SJSA1 (cell line): ENCODE measurements around the gene RARRES1. TPM values are rescaled to one million over a fixed set of nuclear protein-coding genes. Genes with fewer than 3 reads are reported as not detected.

Experiments
- DNase-seq, 2 experiments: peaks; one replicate each; pipeline ENCODE4 v3.0.0-alpha.2; 2015 to 2020; ENCODE audit warnings: low spot score in 2 of 2, low read depth in 1 of 2
- H3K27ac ChIP-seq: fragments of 250-450 bp; sonication (Bioruptor Pico); 2 replicates; pipeline ENCODE4 v1.5.1; 2020; ENCODE audit warnings: mild to moderate bottlenecking, moderate library complexity
- H3K27me3 ChIP-seq: fragments of 250-450 bp; sonication (Bioruptor Pico); replicated peaks from 2 replicates; pipeline ENCODE4 v1.5.1; 2020; ENCODE audit warnings: mild to moderate bottlenecking, moderate library complexity
- H3K36me3 ChIP-seq: fragments of 250-450 bp; sonication (Bioruptor Pico); 2 replicates; pipeline ENCODE4 v1.5.1; 2020; ENCODE audit warnings: mild to moderate bottlenecking
- H3K4me1 ChIP-seq: fragments of 250-450 bp; sonication (Bioruptor Pico); replicated peaks from 2 replicates; pipeline ENCODE4 v1.6.1; 2021; ENCODE audit warnings: mild to moderate bottlenecking
- H3K4me3 ChIP-seq: fragments of 250-450 bp; sonication (Bioruptor Pico); 2 replicates; pipeline ENCODE4 v1.5.1; 2020; ENCODE audit warnings: mild to moderate bottlenecking
- H3K9me3 ChIP-seq: fragments of 250-450 bp; sonication (Bioruptor Pico); replicated peaks from 2 replicates; pipeline ENCODE4 v1.5.1; 2020; ENCODE audit warnings: mild to moderate bottlenecking
- total RNA-seq: library from RNA; depleted of rRNA; stranded (reverse); fragments of >200 nt; shearing (Covaris generic); gene quantifications from 2 replicates; pipeline ENCODE4 v1.2.3, GENCODE V29; 2014

RARRES1 gene
- total RNA-seq, 1 experiment from 2014 or later: 4.9 TPM

GRCh38 chr3:158735296-158736033 is 3.2 kb upstream of the RARRES1 start:
- Histone ChIP-seq H3K27me3 (no peaks in the 10 kb centered on the region), H3K36me3 (no peaks in the 10 kb centered on the region), H3K4me1 (peaks cover 30% of the 10 kb centered on the region), H3K27ac (no peak overlapping the region), H3K9me3 (no peaks in the 10 kb centered on the region), H3K4me3 (no peak overlapping the region)
- DNase-seq: no peak

- Histone ChIP-seq H3K27ac (no peak overlapping the region), H3K4me3 (no peak overlapping the region)
These were observed 1.4 kb upstream of the RARRES1 start for GRCh38 chr3:158733656-158734055.

DNA sequence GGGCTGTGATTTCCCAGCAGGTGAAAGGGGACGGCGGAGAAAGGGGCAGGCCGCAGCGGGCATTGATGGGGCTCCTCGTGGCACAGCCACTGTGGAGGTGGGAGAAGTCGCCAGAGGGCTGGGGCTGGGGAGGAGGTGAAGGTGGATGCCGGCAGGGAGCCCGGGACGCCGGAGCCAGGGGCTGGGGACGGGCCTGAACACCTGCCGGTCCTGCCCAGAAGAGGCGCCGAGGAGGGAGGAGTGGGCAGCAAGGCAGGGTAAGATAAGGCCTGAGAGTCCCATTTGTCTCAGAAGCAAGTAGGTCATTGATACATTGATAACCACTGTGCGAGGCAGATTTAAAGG is 571 bp upstream of the RARRES1 start:
- H3K27me3 ChIP-seq: no peaks in the 10 kb centered on the region
- H3K27ac ChIP-seq: no peak overlapping the region
- H3K4me3 ChIP-seq: peak overlapping the region; percentile 57
- no peak for DNase-seq
- no peaks in the 10 kb centered on the region for H3K9me3 ChIP-seq
- peaks cover 26% of the 10 kb centered on the region for H3K4me1 ChIP-seq
- H3K36me3 ChIP-seq: no peaks in the 10 kb centered on the region

More at GRCh38 chr3:158733656-158734055, 1.4 kb upstream of the RARRES1 start:
- Histone ChIP-seq H3K4me1 (peaks cover 30% of the 10 kb centered on the region), H3K27me3 (no peaks in the 10 kb centered on the region), H3K36me3 (no peaks in the 10 kb centered on the region), H3K9me3 (no peaks in the 10 kb centered on the region)
- no peak for DNase-seq

DNA sequence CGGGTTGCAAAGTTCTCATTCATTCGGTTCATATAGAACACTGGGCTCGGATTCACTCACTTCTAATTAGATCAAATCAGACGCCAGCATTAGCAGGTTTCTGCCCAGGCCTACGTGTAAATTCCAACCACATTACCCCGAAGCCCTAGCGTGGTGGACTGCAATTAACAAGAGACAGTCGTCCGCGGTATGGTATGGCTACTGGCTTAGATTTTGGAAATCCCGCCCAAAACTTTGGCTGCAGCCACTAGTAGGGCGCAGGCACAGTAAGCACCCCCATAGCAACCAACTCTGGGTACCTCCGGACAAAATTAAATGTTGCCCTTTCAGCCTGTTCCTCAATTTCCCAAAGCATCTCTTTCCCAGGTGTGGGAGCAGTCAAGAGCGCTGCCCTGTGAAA is 771 bp downstream of the RARRES1 start:
- H3K4me1 ChIP-seq: peaks cover 38% of the 10 kb centered on the region
- no peaks in the 10 kb centered on the region for H3K9me3 ChIP-seq
- H3K4me3 ChIP-seq: peak overlapping the region; percentile 57
- DNase-seq: no peak
- H3K27ac ChIP-seq: no peak overlapping the region
- no peaks in the 10 kb centered on the region for H3K36me3 ChIP-seq
- H3K27me3 ChIP-seq: no peaks in the 10 kb centered on the region

DNA sequence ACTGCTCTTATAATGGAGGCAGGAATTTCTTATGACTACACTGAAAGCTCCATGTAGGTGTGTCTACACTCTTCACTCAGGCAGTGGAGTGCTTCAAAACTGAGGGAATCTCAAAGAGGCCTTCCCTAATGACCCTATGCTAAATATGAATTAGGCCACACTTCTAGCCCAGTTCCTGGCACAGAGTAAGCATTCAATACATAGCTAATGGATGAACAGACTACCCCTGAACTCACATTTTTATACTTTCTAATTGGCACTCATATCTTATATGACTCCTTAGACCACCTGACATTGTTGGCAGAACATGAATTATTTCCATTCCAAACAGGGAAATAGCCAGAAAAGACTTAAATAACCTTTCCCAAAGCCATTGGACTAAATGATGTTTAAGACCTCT is 3.4 kb downstream of the RARRES1 start:
- DNase-seq: no peak
- no peaks in the 10 kb centered on the region for H3K9me3 ChIP-seq
- H3K27me3 ChIP-seq: no peaks in the 10 kb centered on the region
- H3K36me3 ChIP-seq: no peaks in the 10 kb centered on the region
- H3K4me3 ChIP-seq: no peak overlapping the region
- H3K4me1 ChIP-seq: peaks cover 63% of the 10 kb centered on the region
- no peak overlapping the region for H3K27ac ChIP-seq

DNA sequence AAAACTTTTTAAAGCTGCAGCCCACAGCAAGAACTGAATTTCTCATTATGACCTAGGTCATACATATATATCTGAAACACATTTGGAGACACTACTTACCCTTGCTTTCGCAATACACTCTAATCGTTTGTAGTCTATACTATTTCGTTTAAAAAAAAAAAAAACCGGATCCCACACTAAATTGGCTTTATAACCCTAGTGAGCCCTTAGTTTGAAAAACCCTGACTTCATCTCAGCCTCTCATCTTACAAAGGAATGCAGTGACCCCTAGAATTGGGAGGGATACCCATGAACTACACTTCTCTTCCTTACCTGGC is 4.2 kb downstream of the RARRES1 start:
- DNase-seq: no peak
- no peaks in the 10 kb centered on the region for H3K27me3 ChIP-seq
- H3K4me3 ChIP-seq: no peak overlapping the region
- H3K4me1 ChIP-seq: peaks cover 72% of the 10 kb centered on the region
- peaks cover 3% of the 10 kb centered on the region; the same call in 1 of the 2 replicates for H3K36me3 ChIP-seq
- H3K27ac ChIP-seq: no peak overlapping the region
- no peaks in the 10 kb centered on the region for H3K9me3 ChIP-seq

DNA sequence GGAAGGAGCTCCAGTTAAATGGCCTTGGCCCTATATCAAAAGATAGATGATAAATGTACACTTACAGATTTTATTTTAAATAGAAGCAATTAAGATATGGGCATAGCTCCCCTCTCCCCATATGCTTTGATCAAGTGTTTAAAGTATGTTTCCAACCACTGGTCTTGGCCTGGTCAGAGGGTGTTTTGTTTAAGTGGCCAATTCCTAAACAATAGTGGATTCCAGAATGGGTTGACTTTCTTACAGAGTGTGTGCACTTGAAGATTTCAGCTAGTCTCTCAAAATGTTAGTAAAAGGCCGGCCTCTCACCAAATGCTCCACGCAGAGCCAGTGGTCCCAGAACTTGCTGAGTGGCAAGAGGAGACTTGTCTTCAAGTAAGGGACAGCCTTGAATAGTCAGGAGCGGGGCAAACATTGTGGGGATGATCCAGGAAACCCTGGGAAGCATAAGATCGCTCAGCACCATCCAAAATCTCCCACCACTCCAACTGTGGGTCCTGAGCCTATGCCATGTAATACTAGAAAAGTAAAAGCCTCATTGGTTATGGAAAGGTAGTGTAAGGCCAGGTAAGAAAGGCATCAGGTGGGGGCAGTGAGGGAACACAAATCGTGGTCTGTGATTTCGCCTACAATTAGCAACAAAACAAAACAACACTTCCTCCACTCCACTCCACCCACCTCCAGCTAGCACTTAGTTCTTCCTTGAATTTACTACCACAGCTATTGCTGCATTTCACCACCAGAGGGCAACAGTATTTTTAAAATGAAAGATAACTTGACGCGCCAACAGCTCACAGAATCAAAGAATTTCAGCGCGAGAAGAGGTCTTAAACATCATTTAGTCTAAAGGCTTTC is 4.8 kb downstream of the RARRES1 start:
- Histone ChIP-seq H3K27me3 (no peaks in the 10 kb centered on the region), H3K4me1 (peaks cover 73% of the 10 kb centered on the region), H3K9me3 (no peaks in the 10 kb centered on the region), H3K4me3 (no peak overlapping the region), H3K36me3 (peaks cover 3% of the 10 kb centered on the region; the same call in 1 of the 2 replicates), H3K27ac (no peak overlapping the region)
- DNase-seq: peak; percentile 50 to 58

GRCh38 chr3:158725348-158726011 is 6.8 kb downstream of the RARRES1 start:
- Histone ChIP-seq H3K4me3 (no peak overlapping the region), H3K4me1 (peaks cover 71% of the 10 kb centered on the region)

GRCh38 chr3:158723991-158724390 is 8.3 kb downstream of the RARRES1 start:
- peaks cover 73% of the 10 kb centered on the region for H3K4me1 ChIP-seq
- H3K9me3 ChIP-seq: no peaks in the 10 kb centered on the region
- H3K36me3 ChIP-seq: peaks cover 3% of the 10 kb centered on the region; the same call in 1 of the 2 replicates
- no peaks in the 10 kb centered on the region for H3K27me3 ChIP-seq
- H3K27ac ChIP-seq: no peak overlapping the region; the same call in 1 of the 2 replicates
- DNase-seq: no peak
- H3K4me3 ChIP-seq: no peak overlapping the region

More at GRCh38 chr3:158725348-158726011, 6.8 kb downstream of the RARRES1 start:
- peak overlapping the region; percentile 40 for H3K27ac ChIP-seq
- DNase-seq: peak; percentile 84 to 86
- H3K27me3 ChIP-seq: no peaks in the 10 kb centered on the region
- H3K36me3 ChIP-seq: peaks cover 3% of the 10 kb centered on the region; the same call in 1 of the 2 replicates
- no peaks in the 10 kb centered on the region for H3K9me3 ChIP-seq

DNA sequence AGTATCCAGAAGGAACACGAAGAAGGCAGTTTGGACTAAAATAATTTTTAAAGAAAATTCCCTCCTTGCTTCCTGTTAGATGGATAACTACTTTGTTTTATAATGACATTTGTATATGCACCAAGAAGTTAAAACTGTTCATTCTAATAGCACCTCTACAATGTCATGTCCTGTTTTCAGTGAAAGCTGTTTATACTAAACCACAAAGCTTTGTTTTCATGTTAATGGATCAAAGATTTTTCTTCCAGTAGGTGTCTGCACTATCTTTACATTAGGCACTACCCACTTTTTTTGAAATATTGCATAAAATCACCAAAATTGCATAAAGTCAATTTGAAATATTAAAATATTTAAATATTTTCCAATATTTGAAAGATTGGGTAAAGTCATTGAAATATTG is 10.1 kb downstream of the RARRES1 start:
- no peaks in the 10 kb centered on the region for H3K9me3 ChIP-seq
- no peak overlapping the region for H3K27ac ChIP-seq
- H3K4me1 ChIP-seq: peaks cover 72% of the 10 kb centered on the region
- no peaks in the 10 kb centered on the region for H3K27me3 ChIP-seq
- H3K4me3 ChIP-seq: no peak overlapping the region
- no peak for DNase-seq
- peaks cover 3% of the 10 kb centered on the region; the same call in 1 of the 2 replicates for H3K36me3 ChIP-seq

DNA sequence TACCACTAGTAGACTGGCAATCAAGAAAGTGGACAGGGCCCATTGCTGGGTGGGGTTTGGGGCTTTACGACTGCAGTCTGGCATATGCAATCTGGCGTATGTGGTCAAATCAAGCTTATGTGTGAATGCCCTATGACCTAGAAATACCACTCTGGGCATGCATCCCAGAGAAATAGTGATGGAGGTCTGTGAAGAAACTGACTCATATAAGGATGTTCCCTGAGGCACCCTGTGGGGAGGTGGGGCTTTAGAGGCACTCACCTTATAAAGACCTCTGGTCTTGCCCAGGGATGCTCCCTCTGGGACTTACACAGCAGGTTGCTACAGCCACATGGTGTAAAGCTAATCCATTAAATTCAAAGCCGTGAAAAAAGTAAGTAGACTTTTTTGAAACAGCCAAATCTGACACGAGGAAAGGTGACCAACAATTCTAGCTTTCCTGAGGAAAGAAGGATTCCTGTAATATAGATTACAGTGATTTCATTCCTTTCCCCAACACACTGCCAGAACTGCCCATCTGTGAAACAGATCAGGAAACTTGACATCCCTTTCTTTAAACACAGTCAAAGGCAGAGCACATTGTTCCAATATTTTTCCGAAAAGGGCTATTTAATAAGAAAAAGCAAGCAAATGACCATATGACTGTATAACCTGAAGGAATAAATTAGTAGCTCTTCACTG is 13.6 kb downstream of the RARRES1 start:
- Histone ChIP-seq H3K36me3 (peaks cover 6% of the 10 kb centered on the region; the same call in 1 of the 2 replicates), H3K4me3 (no peak overlapping the region), H3K9me3 (no peaks in the 10 kb centered on the region), H3K27me3 (no peaks in the 10 kb centered on the region), H3K27ac (no peak overlapping the region), H3K4me1 (peaks cover 49% of the 10 kb centered on the region)
- DNase-seq: no peak

DNA sequence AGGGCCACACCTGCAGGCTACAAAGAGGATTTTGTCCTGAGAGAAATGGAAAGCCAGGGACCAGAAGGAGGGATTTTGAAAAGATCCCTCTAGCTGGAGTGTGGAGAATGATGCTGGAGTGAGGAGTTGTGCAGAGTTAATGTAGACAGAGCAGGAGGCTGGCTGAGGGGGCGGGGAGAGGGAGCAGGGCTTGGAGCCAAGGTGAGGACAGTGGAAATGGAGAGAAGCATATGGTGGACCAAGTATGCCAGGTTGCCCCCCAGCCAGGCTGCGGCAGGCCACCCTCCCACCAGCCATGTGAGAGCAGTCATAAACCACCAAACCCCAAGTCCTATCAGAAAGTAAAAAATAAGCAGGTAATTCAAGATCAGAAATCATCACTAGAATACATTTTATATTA is 14.7 kb downstream of the RARRES1 start:
- no peak overlapping the region for H3K4me3 ChIP-seq
- peaks cover 12% of the 10 kb centered on the region for H3K36me3 ChIP-seq
- H3K9me3 ChIP-seq: no peaks in the 10 kb centered on the region
- no peak overlapping the region for H3K27ac ChIP-seq
- H3K4me1 ChIP-seq: peaks cover 49% of the 10 kb centered on the region
- DNase-seq: no peak
- no peaks in the 10 kb centered on the region for H3K27me3 ChIP-seq

DNA sequence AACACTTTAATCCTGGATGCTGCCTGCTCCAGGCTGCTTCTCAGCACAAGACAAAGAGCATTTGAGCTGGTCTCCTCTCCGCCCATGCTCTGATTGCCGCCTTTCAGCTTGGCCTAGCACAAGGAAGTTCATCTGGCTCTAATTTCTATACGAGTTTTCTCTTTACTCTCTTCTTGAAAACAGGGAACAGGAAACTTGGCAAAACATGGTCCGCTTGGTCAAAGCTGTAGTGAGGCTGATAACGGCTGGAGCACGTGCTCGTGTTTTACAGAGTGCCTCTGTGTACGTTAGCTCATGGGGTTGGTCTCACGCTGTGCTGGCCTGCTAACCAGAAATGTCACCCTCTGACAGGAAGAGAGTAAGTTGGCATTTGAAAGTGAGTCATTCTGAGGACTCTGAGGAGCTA is 19.2 kb downstream of the RARRES1 start:
- H3K27ac ChIP-seq: peak overlapping the region; percentile 44; the same call in 1 of the 2 replicates
- peaks cover 28% of the 10 kb centered on the region for H3K36me3 ChIP-seq
- H3K9me3 ChIP-seq: no peaks in the 10 kb centered on the region
- no peaks in the 10 kb centered on the region for H3K27me3 ChIP-seq
- no peak overlapping the region for H3K4me3 ChIP-seq
- DNase-seq: no peak
- peaks cover 64% of the 10 kb centered on the region for H3K4me1 ChIP-seq
